HT-29 (cell line): ENCODE measurements around the gene THBS4. TPM values are rescaled to one million over a fixed set of nuclear protein-coding genes. Genes with fewer than 3 reads are reported as not detected.
"Not testable (repeated sequence)": the region's sequence is repeated elsewhere in the genome, so short reads cannot be mapped to it uniquely, and the experiment has no call there.

Source experiments
- DNase-seq: peaks from one replicate; pipeline ENCODE4 v3.0.0-alpha.2; 2015; ENCODE audit warnings: low spot score
- total RNA-seq: library from RNA; depleted of rRNA; stranded (reverse); fragments of >200 nt; shearing (Covaris generic); gene quantifications from 2 replicates; pipeline ENCODE4 v1.2.3, GENCODE V29; 2014

THBS4 gene
- total RNA-seq, 1 experiment from 2014 or later: 0.18 TPM

DNA sequence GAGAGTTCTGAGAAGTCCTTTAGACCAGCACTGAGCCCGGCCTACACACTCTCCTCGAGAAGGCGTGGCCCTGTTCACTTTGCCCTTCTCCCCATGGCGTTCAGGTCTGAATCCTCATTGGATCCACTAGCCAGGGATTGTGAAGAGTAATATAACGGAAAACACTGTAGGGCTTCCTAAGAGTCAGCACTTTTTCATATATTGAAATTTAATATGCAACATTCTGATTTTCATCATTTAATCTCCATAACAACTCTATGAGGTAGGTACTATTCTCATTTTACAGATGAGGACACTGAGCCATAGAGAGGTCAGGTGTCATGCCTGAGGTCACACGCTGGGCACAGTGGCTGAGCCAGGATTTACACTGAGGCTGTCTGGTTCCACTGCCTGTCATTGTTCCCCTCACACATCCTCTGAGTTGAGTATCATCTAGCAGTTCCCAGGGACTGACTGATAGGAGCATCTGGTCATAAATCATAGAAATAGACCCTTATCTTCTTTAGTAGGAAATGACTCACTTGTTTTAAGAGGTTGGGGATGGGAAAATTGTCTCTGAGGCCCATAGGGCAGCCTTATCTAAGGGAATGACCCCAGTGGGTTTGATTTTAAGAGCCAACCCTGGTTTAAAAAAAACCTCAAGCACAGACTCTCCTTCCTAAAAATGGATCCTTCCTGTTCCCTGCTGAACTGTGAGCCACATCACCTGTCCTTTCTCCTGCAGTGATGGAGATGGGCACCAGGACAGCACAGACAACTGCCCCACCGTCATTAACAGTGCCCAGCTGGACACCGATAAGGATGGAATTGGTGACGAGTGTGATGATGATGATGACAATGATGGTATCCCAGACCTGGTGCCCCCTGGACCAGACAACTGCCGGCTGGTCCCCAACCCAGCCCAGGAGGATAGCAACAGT lies 41.2 kb downstream of the THBS4 start:
- no peak for DNase-seq

DNA sequence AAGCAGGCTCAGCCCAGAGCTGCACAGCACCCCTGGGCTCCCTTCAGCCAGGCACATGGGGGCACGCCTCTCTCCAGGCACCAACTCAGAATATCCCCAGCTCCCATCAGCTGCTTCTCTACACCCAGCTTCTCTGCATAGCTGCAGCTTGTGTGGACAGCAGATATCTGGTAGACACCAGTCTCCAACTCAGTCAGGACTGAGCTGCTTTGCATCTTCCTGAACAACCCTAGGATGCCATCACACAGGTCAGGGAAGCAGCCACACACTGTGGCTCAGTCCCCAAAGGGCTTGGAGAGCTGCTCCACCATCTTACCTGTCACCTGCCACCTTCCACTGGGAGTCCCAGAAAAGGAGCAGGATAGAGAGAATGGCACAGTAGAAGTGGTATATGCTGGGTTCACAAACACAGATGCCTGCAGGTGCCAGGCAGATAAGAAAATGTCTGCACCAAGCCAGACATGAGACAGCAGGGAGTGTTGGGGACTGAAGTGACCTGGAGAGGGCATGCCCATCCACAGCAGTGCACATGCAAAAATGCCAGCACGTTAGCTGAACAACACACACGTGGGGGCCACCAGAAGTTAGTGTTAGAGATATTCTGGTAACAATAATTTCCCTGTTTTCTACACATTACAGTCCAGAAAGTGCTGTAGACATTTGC lies 42.0 kb downstream of the THBS4 start:
- no peak for DNase-seq

DNA sequence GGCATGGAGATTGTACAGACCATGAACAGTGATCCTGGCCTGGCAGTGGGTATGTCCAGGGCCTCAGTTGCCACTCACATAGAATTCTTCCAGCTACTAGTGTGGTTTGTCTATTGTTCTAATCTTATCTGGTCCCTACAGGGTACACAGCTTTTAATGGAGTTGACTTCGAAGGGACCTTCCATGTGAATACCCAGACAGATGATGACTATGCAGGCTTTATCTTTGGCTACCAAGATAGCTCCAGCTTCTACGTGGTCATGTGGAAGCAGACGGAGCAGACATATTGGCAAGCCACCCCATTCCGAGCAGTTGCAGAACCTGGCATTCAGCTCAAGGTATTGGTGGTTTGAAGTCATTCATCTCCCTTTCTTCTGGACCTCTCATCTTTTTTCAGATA lies 43.8 kb downstream of the THBS4 start:
- DNase-seq: no peak

DNA sequence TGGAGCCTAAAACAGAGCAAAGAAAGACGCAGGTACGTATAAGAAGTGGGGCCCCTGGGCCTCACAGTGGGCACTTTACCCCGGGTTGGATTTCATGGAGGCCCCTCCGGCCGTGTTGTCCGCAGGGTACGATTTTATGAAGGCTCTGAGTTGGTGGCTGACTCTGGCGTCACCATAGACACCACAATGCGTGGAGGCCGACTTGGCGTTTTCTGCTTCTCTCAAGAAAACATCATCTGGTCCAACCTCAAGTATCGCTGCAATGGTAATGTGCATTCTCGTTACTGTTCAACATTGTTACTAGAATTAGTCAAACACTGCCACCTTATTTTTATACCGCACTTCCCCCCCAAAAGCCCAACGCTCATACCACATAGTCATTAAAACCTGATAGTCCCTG lies 47.1 kb downstream of the THBS4 start:
- no peak for DNase-seq

DNA sequence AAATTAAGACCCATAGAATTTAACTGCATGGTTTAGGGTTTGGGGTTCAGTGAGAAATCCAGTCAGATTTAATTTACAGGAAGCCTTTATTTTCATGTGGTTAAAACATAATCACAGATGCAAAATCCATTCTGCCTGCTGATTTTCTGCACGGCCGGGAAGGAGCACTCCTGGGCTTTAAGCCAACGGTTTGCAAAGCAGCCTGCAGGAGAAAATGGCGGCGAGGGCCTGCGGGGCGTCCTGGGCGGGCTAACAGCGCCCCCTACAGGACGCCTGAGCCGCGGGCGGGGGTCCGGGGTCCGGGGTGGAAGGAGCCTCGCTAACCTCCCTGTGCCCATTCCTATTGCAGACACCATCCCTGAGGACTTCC lies 47.6 kb downstream of the THBS4 start:
- peak; percentile 39 for DNase-seq

DNA sequence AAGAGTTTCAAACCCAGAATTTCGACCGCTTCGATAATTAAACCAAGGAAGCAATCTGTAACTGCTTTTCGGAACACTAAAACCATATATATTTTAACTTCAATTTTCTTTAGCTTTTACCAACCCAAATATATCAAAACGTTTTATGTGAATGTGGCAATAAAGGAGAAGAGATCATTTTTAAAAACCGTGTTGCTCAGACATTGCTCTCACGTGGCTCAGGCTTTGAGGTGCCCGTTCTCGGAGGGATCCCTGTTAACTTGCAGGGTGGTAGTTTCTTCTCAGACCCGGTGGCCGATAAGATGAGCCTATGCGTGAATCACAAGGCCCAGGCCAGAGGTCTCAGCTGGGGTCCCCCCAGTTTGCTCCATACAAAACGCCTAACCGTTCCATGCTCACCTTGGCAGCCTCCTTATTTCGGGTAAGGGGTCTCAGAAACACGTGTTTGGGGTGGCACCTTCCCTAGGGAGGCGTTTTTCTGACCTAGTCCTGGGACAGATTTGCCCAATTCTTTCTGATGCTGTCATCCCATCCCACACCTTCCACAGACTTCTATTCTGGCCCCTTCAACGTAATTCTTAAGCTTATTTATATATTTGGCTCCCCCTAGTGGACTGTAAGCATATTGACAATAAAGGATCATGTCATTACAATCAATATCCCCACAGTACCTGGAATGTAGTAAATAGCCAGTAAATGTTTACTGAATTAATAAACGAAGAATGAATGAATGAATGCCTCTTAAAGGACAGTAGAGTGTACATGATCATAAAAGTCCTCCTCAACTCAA lies 48.1 kb downstream of the THBS4 start:
- DNase-seq: peak; percentile 65

DNA sequence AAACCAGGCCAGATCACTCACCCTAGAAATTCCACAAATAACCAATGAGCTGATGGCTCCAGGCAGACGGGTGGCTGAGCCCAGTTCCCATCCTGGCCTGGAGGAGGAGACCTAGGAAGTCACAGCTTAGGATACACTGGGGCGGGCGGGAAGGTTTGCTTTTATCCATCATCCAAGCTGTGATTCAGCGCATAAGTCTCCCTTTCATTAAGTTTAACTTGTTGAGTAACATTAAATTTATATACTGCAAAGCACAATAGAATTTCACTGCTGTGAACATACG lies 55.7 kb downstream of the THBS4 start:
- DNase-seq: no peak

DNA sequence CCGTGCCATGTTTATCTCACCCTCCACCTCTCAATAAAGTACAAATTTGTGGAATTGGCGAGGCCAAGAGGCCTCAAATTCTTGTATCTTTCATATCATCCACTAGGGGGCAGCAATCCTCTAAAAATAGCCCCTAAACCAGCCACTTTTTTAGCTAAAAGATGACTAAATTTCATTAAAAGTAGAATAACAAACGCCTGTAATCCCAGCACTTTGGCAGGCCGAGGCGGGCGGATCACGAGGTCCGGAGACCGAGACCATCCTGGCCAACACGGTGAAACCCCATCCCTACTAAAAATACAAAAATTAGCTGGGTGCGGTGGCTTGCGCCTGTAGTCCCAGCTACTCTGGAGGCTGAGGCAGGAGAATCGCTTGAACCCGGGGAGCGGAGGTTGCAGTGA lies 56.6 kb downstream of the THBS4 start:
- DNase-seq: peak; percentile 67

DNA sequence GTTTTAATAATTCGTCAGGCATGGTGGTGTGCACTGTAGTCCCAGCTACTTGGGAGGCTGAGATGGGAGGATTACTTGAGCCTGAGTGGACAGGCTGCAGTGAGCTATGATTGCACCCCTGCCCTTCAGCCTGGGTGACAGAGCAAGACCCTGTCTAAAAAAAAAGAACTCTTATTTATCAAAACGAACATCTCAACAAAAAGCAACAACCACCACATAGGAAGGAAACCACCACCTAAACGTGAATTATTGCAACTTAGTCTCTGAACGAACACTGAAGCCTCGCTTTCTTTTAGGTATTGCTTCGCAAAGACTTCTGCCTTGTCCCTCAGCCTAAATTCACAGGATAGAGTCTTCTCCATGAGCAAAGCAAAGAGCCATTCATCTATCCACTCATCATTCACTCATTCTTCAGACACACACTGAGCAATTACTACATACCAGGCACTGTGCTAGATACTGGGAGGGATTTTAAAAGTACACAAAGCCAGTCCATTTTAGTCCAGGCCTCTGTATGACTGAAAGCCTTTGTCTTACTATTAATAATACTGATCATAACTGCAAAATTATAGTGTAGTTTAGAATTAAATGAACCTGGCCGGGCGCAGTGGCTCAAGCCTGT lies 57.4 kb downstream of the THBS4 start:
- no peak for DNase-seq

DNA sequence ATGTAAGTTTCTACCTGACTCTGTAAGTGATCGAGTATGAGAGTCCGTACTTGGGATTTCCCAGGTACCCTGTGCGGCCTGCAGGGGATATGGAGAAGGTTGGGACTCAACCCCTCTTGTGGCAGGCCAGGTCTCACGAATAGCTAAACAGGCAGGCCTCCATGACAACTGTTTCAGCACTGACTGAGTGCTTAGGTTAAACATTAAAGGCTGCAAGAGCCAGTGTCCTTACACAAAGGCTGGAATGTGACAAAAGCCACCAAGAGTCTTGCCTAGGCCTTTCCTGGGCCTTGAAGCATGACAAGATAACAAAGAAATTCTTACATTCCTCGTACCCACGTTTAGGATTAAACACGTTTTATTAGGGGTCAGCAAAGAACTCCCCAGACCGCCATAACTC lies 58.6 kb downstream of the THBS4 start:
- no peak for DNase-seq

DNA sequence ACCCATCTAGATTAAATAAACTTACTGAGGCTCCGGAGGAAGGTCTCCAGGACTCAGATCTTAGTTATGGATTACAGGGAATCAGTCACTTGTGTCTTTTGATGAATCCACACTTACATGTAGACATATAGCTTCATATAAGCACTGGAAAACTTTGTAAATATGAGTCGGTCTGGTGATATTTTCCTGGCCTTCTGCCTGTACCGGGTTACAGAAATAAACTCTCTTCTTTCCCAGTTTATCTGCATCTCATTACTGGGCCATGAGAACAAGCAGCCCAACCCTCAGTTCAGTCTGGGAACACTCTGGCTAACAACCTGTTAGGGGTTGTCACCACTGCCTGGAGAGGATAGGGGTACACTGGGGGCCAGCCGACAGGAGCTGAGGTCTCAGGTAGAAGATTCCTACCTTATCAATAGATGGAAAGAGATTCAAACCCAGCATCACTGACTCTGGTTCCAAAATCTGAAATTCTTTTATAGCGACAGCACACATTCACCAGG lies 59.1 kb downstream of the THBS4 start:
- DNase-seq: no peak

DNA sequence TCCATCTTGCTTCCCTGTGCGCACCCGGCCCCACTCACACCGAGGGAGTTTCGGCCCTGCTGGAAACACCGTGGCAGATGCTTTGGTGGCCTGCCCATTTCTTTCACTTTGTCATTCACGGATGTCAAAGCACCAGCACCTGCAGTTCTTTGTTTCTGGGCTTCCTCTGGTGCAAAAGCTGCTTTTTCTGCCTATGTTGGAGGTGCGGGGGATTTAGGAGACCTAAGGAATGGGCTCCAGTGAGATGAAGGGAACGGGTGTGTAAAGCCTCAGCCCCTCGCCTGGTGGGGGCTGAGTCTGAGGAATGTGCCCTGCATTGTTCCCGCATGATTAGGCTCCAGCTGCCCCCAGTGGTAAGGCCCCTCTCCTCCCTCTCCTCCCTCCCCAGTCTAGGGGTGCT lies 62.3 kb downstream of the THBS4 start:
- no peak for DNase-seq

DNA sequence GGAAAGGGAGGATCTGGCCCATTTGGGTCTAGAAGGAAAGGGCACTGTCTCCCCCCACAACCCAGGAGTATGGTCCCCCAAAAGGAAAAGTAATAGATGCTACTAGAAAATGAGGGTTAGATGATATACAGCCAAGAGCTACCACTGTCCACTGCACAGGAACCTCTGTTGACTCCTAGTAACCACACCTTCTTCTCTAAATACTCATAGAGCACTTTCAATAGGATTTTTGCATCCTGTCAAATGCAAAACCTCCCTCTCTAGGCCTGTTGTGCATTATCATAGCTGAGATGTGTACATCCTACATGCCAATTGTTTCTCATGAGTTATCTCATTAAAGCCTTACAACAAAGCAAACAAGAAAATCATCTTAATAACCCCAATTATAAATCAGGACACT lies 66.8 kb downstream of the THBS4 start:
- DNase-seq: no peak

DNA sequence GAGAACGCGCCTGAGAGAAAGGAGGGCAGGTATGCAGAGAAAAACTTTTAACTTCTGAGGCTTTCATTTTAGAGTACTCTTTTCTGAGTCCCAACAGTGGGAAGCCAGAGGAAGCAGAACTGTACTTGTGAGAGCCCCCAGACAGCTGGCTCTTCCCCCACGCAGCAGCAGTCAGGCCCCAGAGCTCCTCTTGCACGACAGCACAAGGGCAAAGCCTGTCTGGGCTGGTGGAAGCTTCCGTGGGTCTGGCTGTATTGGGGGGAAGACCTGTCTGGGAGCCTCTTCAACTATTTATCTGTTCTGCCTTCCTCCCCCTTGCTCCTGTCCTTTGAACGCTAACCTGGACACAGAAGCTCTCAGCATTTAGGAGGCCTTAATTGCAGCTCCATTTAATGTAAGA lies 68.2 kb downstream of the THBS4 start:
- DNase-seq: no peak

DNA sequence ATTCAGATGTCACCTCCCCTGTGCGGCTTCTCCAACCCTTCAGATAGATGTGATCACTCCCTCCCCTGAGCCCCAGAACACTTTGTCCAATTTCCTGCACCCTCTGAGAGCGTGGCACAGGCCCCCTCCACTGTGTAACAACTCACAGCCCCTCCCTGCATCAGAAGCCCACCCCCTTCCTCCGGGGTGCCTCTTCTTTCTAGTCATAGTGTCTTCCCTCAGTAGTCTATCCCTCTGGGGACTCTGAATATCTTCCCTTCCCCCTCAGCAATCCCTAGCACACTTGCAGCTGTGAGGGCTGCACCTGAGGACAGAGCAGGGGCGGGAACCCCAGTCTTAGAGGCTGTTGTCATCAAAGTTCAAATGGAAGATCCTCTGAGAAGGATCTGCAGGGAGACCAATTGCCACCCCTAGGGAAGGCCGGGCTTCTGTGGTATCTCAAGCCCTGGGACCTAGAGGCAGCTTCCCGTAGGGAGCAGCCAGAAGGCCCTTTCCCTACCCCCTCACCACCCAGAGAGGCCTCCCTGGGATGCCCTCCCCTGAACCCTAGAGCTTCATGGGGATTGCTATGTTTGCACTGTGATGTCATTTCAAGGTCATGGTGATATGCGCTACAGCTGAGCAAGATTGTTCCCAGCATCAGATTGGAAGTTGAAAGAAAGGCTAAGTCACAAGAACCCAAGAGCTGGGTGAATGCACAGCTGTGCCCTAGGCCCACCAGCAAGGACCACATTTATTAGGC lies 70.7 kb downstream of the THBS4 start:
- DNase-seq: no peak

DNA sequence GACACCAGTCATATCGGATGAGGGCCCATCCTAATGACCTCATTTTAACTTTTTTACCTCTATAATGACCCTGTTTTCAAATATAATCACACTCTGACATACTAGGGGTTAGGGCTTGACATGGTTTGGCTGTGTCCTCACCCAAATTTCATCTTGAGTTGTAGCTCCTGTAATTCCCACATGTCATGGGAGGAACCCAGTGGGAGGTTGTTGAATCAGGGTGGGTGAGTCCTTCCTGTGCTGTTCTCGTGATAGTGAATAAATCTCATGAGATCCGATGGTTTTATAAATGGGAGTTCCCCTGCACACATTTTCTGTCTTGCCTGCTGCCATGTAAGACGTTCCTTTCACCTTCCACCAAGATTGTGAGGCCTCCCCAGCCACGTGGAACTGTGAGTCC lies 71.8 kb downstream of the THBS4 start:
- DNase-seq: no peak

DNA sequence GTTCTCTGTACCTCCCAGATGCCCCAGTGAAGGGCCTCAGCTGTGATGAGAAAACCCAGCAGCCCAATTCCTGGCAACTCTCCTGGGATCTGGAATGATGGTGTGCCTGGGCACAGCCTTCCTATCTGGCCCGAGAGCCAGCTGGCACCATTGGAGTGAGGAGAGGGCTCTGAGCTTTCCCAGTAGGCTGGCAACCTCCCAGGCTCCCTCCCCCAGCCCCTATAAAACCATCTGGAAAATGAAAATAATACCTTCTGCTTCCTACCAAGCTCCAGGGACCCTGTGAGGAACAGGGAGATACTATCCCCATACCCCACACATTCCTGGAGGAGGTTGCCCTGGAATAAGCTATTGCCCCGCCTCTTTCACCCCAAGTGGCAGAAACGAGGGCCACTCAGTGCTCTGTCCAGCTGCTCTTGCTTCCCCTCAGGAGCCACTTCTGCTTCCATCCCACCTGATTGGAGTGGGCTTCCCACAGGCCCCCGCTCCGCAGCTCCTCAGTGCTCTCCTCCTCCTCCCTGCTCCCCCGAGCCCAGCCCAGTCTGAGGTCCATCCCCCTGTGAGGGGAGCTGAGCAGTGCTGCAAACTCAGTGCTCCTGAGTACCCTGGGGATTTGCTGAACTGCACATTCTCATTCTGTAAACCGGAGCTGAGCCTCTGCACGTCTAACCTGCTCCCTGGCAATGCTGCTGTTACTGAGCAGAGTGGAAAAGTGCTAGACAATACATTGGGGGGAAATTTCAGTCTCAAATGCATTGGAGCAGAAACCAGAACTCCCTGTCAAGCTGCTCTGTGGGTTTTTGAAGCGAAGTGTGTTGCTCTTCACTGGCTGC lies 74.7 kb downstream of the THBS4 start:
- DNase-seq: no peak

DNA sequence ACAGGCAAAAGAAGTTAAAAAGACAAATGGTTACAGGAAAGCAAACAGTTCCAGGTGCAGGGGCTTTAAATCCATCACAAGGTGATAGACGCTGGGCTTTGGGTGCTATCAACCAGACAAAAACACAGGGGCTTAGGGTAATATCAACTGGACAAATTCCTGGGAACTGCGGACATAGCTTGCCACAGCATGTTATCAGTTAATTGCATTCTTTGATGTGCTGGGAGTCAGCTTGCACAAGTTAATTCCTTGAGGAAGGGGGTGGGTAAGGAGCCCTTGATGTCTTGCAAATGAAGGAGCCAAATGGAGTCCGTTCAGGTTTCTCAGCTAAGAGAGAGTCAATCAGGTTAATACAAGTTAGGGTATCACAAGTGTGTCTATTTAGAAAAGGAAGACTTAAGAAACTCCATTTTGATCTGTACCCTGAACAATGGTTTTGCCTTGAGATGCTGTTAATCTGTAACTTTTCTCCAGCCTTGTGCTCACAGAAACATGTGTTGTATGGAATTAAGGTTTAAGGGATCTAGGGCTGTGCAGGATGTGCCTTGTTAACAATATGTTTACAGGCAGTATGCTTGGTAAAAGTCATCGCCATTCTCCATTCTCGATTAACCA lies 76.3 kb downstream of the THBS4 start:
- not testable (repeated sequence) for DNase-seq

DNA sequence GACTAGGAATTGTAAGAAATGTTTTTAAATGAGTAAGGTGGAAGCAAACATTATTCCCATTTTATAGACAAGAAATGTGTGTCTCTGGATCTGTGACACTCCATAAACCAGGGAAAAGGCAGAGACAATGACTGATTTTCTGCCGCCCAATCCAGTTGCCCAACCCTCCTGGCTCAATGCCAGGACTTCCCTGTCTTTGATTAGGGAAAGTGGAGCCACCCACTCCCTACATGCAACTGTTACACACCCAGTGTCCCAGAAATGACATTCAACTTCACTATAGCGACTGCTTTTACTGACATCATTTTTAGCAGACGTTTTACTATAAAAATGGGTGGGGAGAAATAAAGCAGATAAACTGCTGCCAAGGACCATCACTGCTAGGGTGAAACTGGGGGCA lies 79.7 kb downstream of the THBS4 start:
- DNase-seq: peak; percentile 52

DNA sequence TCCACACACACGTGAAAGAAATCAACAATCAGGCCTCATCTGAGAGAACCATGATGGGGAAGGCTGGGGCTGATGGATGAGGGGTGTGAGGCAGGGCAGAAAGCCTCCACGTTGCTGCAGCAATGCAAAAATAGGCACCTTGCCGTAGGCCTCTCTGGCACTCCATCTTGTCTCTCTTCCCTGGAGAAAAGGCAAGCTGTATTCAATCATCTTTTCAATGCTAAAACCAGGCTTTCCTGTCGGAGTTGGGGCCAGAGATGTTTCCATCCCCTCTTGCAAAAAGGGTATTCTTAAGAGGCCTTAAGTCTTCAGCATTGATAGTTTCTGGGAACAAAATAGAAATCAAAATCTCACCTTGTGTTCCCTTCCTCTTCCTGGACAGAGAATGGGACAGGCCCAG lies 80.9 kb downstream of the THBS4 start:
- DNase-seq: no peak
